Hematopoietic multipotent progenitor cell treated with erythropoietin and hydrocortisone succinate and interleukin-3 and kit ligand, for 6 days (in vitro differentiated cells): ENCODE results near the gene RGL2.
A peak's percentile ranks its signal among the peaks of the same experiment; 100 is the strongest.
"Not testable (repeated sequence)": the region's sequence is repeated elsewhere in the genome, so short reads cannot be mapped to it uniquely, and the experiment has no call there.

ENCODE experiments used
- DNase-seq: peaks from one replicate; pipeline ENCODE4 v3.0.0-alpha.2; 2015

RGL2 gene

GRCh38 chr6:33272275-33273128 lies 26.2 kb downstream of the RGL2 start:
- DNase-seq = peak; percentile 52

GRCh38 chr6:33271468-33272274 lies 27.1 kb downstream of the RGL2 start, which contains the start of the genes RPS18 and VPS52:
RPS18 (plus strand) TSS chr6:33272075; CDS start chr6:33272120, 45 bp downstream.
VPS52 (minus strand) TSS chr6:33271876; CDS start chr6:33271675, 201 bp downstream.
- peak; percentile 100 for DNase-seq

DNA sequence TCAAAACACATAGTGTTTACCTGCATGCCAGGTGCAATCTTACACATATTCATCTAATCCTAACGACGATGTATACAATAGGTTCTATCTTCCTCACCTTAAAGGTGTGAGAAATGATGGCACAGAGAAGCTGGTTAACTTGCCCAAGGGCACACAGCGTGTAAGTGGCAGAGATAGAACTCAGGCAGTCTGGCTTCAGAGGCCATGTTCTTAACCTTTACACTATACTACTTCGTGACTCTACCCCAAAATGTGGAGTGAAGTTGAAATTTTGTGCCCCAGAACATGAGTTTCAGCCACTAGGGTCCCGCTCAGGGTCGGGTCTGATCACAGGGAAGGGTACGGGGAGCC lies 27.6 kb downstream of the RGL2 start:
- peak; percentile 66 for DNase-seq

- no peak for DNase-seq
These were observed 34.7 kb downstream of the RGL2 start for GRCh38 chr6:33264015-33264414.

- DNase-seq = not testable (repeated sequence)
These were observed 36.3 kb downstream of the RGL2 start for GRCh38 chr6:33262490-33262889.

GRCh38 chr6:33259032-33259431 lies 39.7 kb downstream of the RGL2 start:
- no peak for DNase-seq

GRCh38 chr6:33254591-33254990 lies 44.2 kb downstream of the RGL2 start:
- DNase-seq = no peak

- no peak for DNase-seq
These were observed 46.0 kb downstream of the RGL2 start for GRCh38 chr6:33252759-33253158.

GRCh38 chr6:33251395-33252012 lies 47.2 kb downstream of the RGL2 start:
- no peak for DNase-seq

GRCh38 chr6:33250731-33251130 lies 48.0 kb downstream of the RGL2 start:
- no peak for DNase-seq

DNA sequence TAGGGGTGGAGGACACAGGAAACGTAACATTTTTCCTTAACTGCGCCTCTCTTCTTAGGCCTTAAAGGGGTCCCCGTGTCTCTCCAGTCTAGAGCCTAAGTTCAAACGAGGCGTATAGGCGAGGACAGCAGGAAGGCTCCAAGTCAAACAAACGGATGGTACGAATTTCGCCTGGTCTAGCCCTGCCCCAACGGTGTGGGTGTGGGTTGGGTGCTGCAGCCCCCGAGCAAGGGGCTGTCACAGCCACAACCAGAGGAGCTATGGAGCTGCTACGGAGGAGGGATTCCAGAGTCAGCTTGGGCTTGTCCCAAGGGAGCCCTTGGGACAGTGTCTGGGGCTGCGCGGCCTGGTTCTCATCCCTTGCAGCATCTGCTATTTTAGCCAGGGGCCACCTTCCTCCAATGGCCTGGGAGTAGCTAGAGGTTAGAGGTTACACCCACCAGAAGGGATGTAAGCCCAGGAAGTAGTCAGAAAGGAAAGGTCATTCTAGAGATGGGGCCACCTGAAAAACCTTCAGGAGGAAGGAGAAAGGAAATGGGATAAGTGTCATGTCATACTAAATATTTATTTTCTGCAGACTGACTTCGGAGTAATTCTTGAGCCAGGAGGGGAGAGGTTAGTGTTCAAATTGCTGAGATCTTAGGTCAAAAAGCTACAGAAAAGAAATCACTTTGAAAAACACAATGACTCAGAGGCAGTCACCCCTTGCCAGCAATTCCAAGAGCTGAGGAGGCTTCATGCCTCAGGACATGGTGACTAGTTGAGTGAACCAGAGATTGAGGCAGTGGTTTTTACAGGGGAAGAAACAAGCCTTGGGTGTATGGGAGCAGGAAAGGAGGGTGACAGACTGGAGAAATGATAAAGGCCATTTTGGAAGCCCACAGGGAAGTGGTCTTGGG lies 48.8 kb downstream of the RGL2 start:
- DNase-seq = peak; percentile 16

- DNase-seq = peak; percentile 100
These were observed 49.6 kb downstream of the RGL2 start for GRCh38 chr6:33248932-33249731.

GRCh38 chr6:33248643-33248931 lies 50.2 kb downstream of the RGL2 start:
- no peak for DNase-seq

GRCh38 chr6:33247977-33248642 lies 50.6 kb downstream of the RGL2 start:
- peak; percentile 96 for DNase-seq

DNA sequence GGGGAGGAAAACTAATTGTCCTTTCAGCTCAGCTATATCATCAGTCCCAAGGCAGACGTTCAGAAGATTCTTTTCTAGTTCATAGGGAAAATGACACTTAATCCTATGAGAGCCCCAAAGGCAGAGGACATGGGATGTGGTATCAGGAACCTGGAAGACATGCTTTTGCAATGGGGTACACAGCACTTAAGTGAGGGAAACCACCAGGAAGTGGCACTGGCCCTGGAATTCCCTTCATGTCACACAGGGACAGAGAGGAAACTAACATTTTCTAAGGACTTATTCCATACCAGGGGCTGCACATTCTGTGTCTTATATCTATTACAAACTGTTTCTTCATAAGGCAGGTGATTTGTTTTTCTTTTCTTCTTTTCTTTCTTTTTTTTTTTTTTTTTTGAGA lies 55.3 kb downstream of the RGL2 start:
- no peak for DNase-seq

DNA sequence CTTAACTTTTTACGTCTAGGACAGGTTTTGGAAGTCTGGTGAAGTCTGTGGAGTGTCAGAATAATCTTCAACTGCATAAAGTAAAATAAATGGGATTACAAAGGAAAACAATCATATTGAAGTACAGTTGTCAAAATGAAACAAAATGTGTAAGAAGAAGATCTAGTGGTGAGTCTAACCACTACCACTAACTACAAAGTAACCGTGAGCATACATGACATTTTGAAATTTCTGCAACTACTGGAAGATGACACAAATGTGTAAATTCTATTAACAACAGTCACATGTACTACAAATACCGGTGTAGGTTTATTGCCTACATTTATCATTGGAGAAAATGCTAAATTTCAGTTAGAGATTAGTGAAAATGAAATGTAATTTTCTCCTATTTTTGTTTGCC lies 56.8 kb downstream of the RGL2 start:
- DNase-seq = no peak
